Adipose tissue (tissue), 3 donors: Measurements from ENCODE around the gene MRGPRE. TPM values are rescaled to one million over a fixed set of nuclear protein-coding genes. Genes with fewer than 3 reads are reported as not detected.

Source experiments
- H3K27ac ChIP-seq: one replicate; pipeline ENCODE4 v1.5.1; 2013; ENCODE audit warnings: low read depth, low read length
- WGBS, 3 donors: extraction: QIAGEN DNeasy Blood & Tissue Kit; methylation state at CpG; one replicate each; pipeline ENCODE4 v1.1.7; 2013; 5-methylcytosine and 5-hydroxymethylcytosine counted together
- polyA plus RNA-seq, 3 donors: library from polyadenylated mRNA; stranded (reverse); fragments of 200-250 nt; gene quantifications; one replicate each; pipeline ENCODE4 v1.2.3, GENCODE V29; 2013
- donor health status: healthy with polysubstance abuse.
- donor health status: Bipolar disorder and iron deficiency.
- donor health status: healthy.

The MRGPRE gene
- polyA plus RNA-seq, 3 donors, result 0.06 TPM; not detected in 2

GRCh38 chr11:3218483-3219280 lies 13.5 kb downstream of the MRGPRE start, which contains the start of gene MRGPRG:
Gene MRGPRG (minus strand): TSS chr11:3218813. CDS start chr11:3218813, 0 bp downstream.
- WGBS, 3 donors, result 82 to 83% (median 82%) methylated on average over 29 to 35 of the region's 35 CpGs

GRCh38 chr11:3217818-3218482 lies 14.3 kb downstream of the MRGPRE start:
- WGBS, 3 donors, result 87 to 89% (median 88%) methylated on average over 47 to 49 of the region's 49 CpGs
- no peak overlapping the region for H3K27ac ChIP-seq

More at GRCh38 chr11:3218483-3219280, 13.5 kb downstream of the MRGPRE start, which contains the start of gene MRGPRG:
- H3K27ac ChIP-seq, result no peak within 1 kb of the TSS

GRCh38 chr11:3216027-3216525 lies 16.1 kb downstream of the MRGPRE start:
- 62 to 81% (median 72%) methylated on average over 11 of the region's 11 CpGs for WGBS, 3 donors
- H3K27ac ChIP-seq, result no peak overlapping the region

GRCh38 chr11:3215346-3216026 lies 16.7 kb downstream of the MRGPRE start:
- 47 to 76% (median 60%) methylated on average over 17 of the region's 17 CpGs for WGBS, 3 donors
- no peak overlapping the region for H3K27ac ChIP-seq

GRCh38 chr11:3214420-3214699 lies 17.9 kb downstream of the MRGPRE start:
- 74 to 90% (median 83%) methylated on average over 4 of the region's 4 CpGs for WGBS, 3 donors
- H3K27ac ChIP-seq, result no peak overlapping the region

GRCh38 chr11:3213659-3214419 lies 18.4 kb downstream of the MRGPRE start:
- H3K27ac ChIP-seq, result no peak overlapping the region
- WGBS, 3 donors, result 51 to 62% (median 56%) methylated on average over 24 of the region's 24 CpGs

GRCh38 chr11:3208272-3208671 lies 23.9 kb downstream of the MRGPRE start:
- 85 to 89% (median 86%) methylated on average over 6 of the region's 6 CpGs for WGBS, 3 donors
- no peak overlapping the region for H3K27ac ChIP-seq

- H3K27ac ChIP-seq, result no peak overlapping the region
- WGBS, 3 donors, result 82 to 86% (median 84%) methylated on average over 8 of the region's 8 CpGs
These were observed 24.6 kb downstream of the MRGPRE start for GRCh38 chr11:3207526-3208189.

GRCh38 chr11:3206922-3207204 lies 25.4 kb downstream of the MRGPRE start:
- WGBS, 3 donors, result 89 to 100% (median 100%) methylated on average over 1 of the region's 1 CpG

GRCh38 chr11:3206156-3206921 lies 25.9 kb downstream of the MRGPRE start:
- H3K27ac ChIP-seq, result no peak overlapping the region
- WGBS, 3 donors, result 76 to 88% (median 79%) methylated on average over 8 of the region's 8 CpGs

More at GRCh38 chr11:3206922-3207204, 25.4 kb downstream of the MRGPRE start:
- H3K27ac ChIP-seq, result no peak overlapping the region

GRCh38 chr11:3205261-3206155 lies 26.7 kb downstream of the MRGPRE start:
- WGBS, 3 donors, result 35 to 61% (median 54%) methylated on average over 16 of the region's 16 CpGs
- no peak overlapping the region for H3K27ac ChIP-seq

GRCh38 chr11:3204141-3205015 lies 27.8 kb downstream of the MRGPRE start:
- 79 to 90% (median 79%) methylated on average over 24 of the region's 24 CpGs for WGBS, 3 donors
- H3K27ac ChIP-seq, result no peak overlapping the region

- 3 to 5% (median 3%) methylated on average over 45 to 51 of the region's 51 CpGs for WGBS, 3 donors
- H3K27ac ChIP-seq, result no peak overlapping the region
These were observed 28.8 kb downstream of the MRGPRE start for GRCh38 chr11:3203221-3204043.

GRCh38 chr11:3202759-3203158 lies 29.5 kb downstream of the MRGPRE start:
- H3K27ac ChIP-seq, result no peak overlapping the region
- WGBS, 3 donors, result 9 to 12% (median 10%) methylated on average over 16 to 17 of the region's 17 CpGs

GRCh38 chr11:3202305-3202704 lies 29.9 kb downstream of the MRGPRE start:
- 54 to 74% (median 57%) methylated on average over 7 of the region's 7 CpGs for WGBS, 3 donors
- H3K27ac ChIP-seq, result no peak overlapping the region
